ENCODE data around the gene B4GALT5. TPM values are rescaled to one million over a fixed set of nuclear protein-coding genes. Genes with fewer than 3 reads are reported as not detected.

B4GALT5 gene
- total RNA-seq, 6 donors from 2014 or later, result 16.2 to 49.0 (median 36.7) TPM

- DNase-seq, result no peak
- Histone ChIP-seq H3K27me3 (no peaks in the 10 kb centered on the region), H3K4me3 (no peak overlapping the region), H3K9me3 (no peaks in the 10 kb centered on the region), H3K4me1 (peaks cover 51 to 82% (median 67%) of the 10 kb centered on the region in 4 donors), H3K36me3 (no peaks in the 10 kb centered on the region), H3K27ac (peak overlapping the region in 1 of 4 donors; percentile 63)
- no peak for ATAC-seq (ENCODE audit: low FRiP score in 2 of 2)
- 83 to 91% methylated on average over 4 of the region's 4 CpGs for WGBS, 2 donors
- TF ChIP-seq POLR2AphosphoS5 (IDR thresholded peaks at IDR 0.05) (no peak), CTCF (IDR thresholded peaks at IDR 0.05) (no peak), POLR2A (IDR thresholded peaks at IDR 0.05) (no peak), EP300 (IDR thresholded peaks at IDR 0.05) (no peak)
Observed at GRCh38 chr20:49687595-49688567, 25.8 kb downstream of the B4GALT5 start.

DNA sequence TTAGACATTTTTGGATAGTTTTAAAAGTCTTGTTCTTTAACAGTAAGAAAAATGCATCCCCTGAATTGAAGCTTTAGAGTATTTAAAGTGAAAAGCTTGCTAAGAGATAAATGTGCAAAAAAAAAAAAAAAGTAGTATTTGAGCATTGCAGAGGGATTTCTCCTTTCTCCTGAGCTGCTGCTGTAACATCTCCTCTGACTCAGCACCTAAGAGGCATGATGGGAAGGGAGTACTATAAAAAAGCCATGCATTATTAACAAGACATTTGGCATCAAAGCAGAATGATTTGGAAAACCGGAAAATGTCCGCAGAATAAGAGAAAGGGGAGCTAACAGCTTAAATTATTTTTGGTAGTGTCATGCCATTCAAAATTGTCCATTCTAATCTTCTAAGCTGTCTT lies 27.9 kb downstream of the B4GALT5 start:
- peak in 1 of 2 donors; percentile 53 for ATAC-seq (ENCODE audit: low FRiP score in 2 of 2)
- Histone ChIP-seq H3K4me3 (no peak overlapping the region), H3K27me3 (no peaks in the 10 kb centered on the region), H3K9me3 (no peaks in the 10 kb centered on the region), H3K4me1 (peaks cover 56 to 85% (median 64%) of the 10 kb centered on the region in 4 donors), H3K36me3 (no peaks in the 10 kb centered on the region), H3K27ac (peak overlapping the region in 1 of 4 donors; percentile 63)
- WGBS, 2 donors, result 22 to 35% methylated on average over 2 of the region's 2 CpGs
- no peak for DNase-seq
- TF ChIP-seq POLR2A (IDR thresholded peaks at IDR 0.05) (no peak), EP300 (IDR thresholded peaks at IDR 0.05) (no peak), CTCF (IDR thresholded peaks at IDR 0.05) (no peak), POLR2AphosphoS5 (IDR thresholded peaks at IDR 0.05) (no peak)

- H3K36me3 ChIP-seq, result no peaks in the 10 kb centered on the region
- WGBS, 2 donors, result 27 to 53% methylated on average over 4 of the region's 4 CpGs
- no peaks in the 10 kb centered on the region for H3K9me3 ChIP-seq
- DNase-seq, result no peak
- H3K4me1 ChIP-seq, result peaks cover 54 to 88% (median 66%) of the 10 kb centered on the region in 4 donors
- H3K27me3 ChIP-seq, result no peaks in the 10 kb centered on the region
- no peak overlapping the region for H3K4me3 ChIP-seq
- H3K27ac ChIP-seq, result peak overlapping the region; percentile 5 to 66 (median 36)
- ATAC-seq (ENCODE audit: low FRiP score in 2 of 2), result peak in 1 of 2 donors; percentile 47
- TF ChIP-seq EP300 (IDR thresholded peaks at IDR 0.05) (no peak), CTCF (IDR thresholded peaks at IDR 0.05) (no peak), POLR2A (IDR thresholded peaks at IDR 0.05) (no peak), POLR2AphosphoS5 (IDR thresholded peaks at IDR 0.05) (no peak)
Observed at GRCh38 chr20:49685161-49685601, 28.5 kb downstream of the B4GALT5 start.

DNA sequence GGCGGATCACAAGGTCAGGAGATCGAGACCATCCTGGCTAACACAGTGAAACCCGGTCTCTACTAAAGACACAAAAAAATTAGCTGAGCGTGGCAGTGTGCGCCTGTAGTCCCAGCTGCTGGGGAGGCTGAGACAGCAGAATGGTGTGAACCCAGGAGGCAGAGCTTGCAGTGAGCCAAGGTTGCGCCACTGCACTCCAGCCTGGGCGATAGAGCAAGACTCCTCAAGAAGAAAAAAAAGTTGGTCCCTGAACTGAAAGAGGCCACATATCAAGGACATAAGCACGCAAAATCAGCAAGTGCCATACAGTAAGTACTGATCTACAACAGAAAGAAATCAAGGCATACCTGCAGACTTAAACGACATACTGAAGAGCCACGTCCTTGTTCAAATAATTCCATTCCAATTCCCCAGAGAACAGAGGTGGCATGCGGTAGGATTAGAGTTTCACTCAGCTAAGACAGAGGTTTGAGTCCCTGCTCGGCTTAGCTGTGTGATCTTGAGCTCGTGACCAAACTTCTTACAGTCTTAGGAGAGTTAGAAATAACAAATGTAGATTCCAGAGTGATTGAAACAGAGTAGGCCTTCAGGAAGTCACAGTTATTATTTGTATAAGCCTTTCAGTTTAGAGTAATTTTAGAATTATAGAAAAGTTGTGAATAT lies 29.2 kb downstream of the B4GALT5 start:
- WGBS, 2 donors, result 63 to 72% methylated on average over 13 of the region's 13 CpGs
- no peak for TF ChIP-seq POLR2AphosphoS5 (IDR thresholded peaks at IDR 0.05)
- TF ChIP-seq CTCF (IDR thresholded peaks at IDR 0.05), result no peak
- no peak for TF ChIP-seq EP300 (IDR thresholded peaks at IDR 0.05)
- no peak for TF ChIP-seq POLR2A (IDR thresholded peaks at IDR 0.05)
- peaks cover 58 to 91% (median 73%) of the 10 kb centered on the region in 4 donors for H3K4me1 ChIP-seq
- H3K9me3 ChIP-seq, result no peaks in the 10 kb centered on the region
- peak overlapping the region; percentile 5 to 66 (median 36) for H3K27ac ChIP-seq
- no peaks in the 10 kb centered on the region for H3K27me3 ChIP-seq
- DNase-seq (peak in 1 of 2 donors; percentile 83), ATAC-seq (ENCODE audit: low FRiP score in 2 of 2) (no peak)
- H3K4me3 ChIP-seq, result no peak overlapping the region
- H3K36me3 ChIP-seq, result no peaks in the 10 kb centered on the region
